ENCODE results near the gene CNTNAP2. TPM values are rescaled to one million over a fixed set of nuclear protein-coding genes. Genes with fewer than 3 reads are reported as not detected.

Gene CNTNAP2
- total and polyA plus RNA-seq, 3 experiments from 2014 or later, result not detected

GRCh38 chr7:147207988-147208387, 1091.4 kb downstream of the CNTNAP2 start:
- Mint-ChIP-seq H3K4me3 (no peak overlapping the region), H3K27me3 (no peaks in the 10 kb centered on the region), H3K9me3 (peaks cover 4 to 27% (median 6%) of the 10 kb centered on the region in 5 donors), H3K27ac (no peak overlapping the region), H3K36me3 (no peaks in the 10 kb centered on the region), H3K4me1 (no peaks in the 10 kb centered on the region)
- no peaks in the 10 kb centered on the region for H3K27me3 ChIP-seq (ENCODE audit: insufficient read depth, low read length, poor library complexity, severe bottlenecking)
- no peak overlapping the region for H3K4me3 ChIP-seq (ENCODE audit: low read length)
- H3K4me1 ChIP-seq (ENCODE audit: insufficient read depth, low read length), result no peaks in the 10 kb centered on the region
- no peak overlapping the region for H3K27ac ChIP-seq (ENCODE audit: low read depth, low read length)
- CTCF ChIA-PET, result no interaction called here
- H3K36me3 ChIP-seq (ENCODE audit: insufficient read depth, low read length), result no peaks in the 10 kb centered on the region
- H3K9me3 ChIP-seq (ENCODE audit: low read length), result no peaks in the 10 kb centered on the region
- DNase-seq, result no peak
- POLR2A ChIA-PET, result no interaction called here

- Histone ChIP-seq H3K27me3 (ENCODE audit: insufficient read depth, low read length, poor library complexity, severe bottlenecking) (no peaks in the 10 kb centered on the region), H3K4me3 (ENCODE audit: low read length) (no peak overlapping the region), H3K4me1 (ENCODE audit: insufficient read depth, low read length) (no peaks in the 10 kb centered on the region), H3K36me3 (ENCODE audit: insufficient read depth, low read length) (no peaks in the 10 kb centered on the region), H3K27ac (ENCODE audit: low read depth, low read length) (no peak overlapping the region), H3K9me3 (ENCODE audit: low read length) (no peaks in the 10 kb centered on the region)
- ChIA-PET POLR2A (no interaction called here), CTCF (no interaction called here)
- Mint-ChIP-seq H3K27me3 (no peaks in the 10 kb centered on the region), H3K4me1 (no peaks in the 10 kb centered on the region), H3K4me3 (no peak overlapping the region), H3K36me3 (no peaks in the 10 kb centered on the region), H3K27ac (no peak overlapping the region), H3K9me3 (peaks cover 9 to 45% (median 16%) of the 10 kb centered on the region in 5 donors)
- no peak for DNase-seq
Measured at GRCh38 chr7:147231275-147231674, 1114.7 kb downstream of the CNTNAP2 start.

GRCh38 chr7:147235645-147236382, 1119.2 kb downstream of the CNTNAP2 start:
- H3K27me3 ChIP-seq (ENCODE audit: insufficient read depth, low read length, poor library complexity, severe bottlenecking), result no peaks in the 10 kb centered on the region
- no peak overlapping the region for H3K4me3 ChIP-seq (ENCODE audit: low read length)
- no peak for DNase-seq
- no peaks in the 10 kb centered on the region for H3K4me1 Mint-ChIP-seq
- peaks cover under 1 to 29% (median 9%) of the 10 kb centered on the region in 5 donors for H3K9me3 Mint-ChIP-seq
- CTCF ChIA-PET, result no interaction called here
- no peaks in the 10 kb centered on the region for H3K36me3 Mint-ChIP-seq
- no peaks in the 10 kb centered on the region for H3K4me1 ChIP-seq (ENCODE audit: insufficient read depth, low read length)
- H3K4me3 Mint-ChIP-seq, result peak overlapping the region in 1 of 7 donors; percentile 45
- no peaks in the 10 kb centered on the region for H3K9me3 ChIP-seq (ENCODE audit: low read length)
- no peak overlapping the region for H3K27ac ChIP-seq (ENCODE audit: low read depth, low read length)
- no peaks in the 10 kb centered on the region for H3K27me3 Mint-ChIP-seq
- H3K27ac Mint-ChIP-seq, result no peak overlapping the region
- H3K36me3 ChIP-seq (ENCODE audit: insufficient read depth, low read length), result no peaks in the 10 kb centered on the region
- POLR2A ChIA-PET, result no interaction called here

- no peaks in the 10 kb centered on the region for H3K4me1 Mint-ChIP-seq
- ChIA-PET CTCF (no interaction called here), POLR2A (no interaction called here)
- H3K4me3 ChIP-seq (ENCODE audit: low read length), result no peak overlapping the region
- H3K27ac ChIP-seq (ENCODE audit: low read depth, low read length), result no peak overlapping the region
- no peak overlapping the region for H3K27ac Mint-ChIP-seq
- no peak for DNase-seq
- peaks cover 0 to 3% of the 10 kb centered on the region in 2 donors for H3K27me3 Mint-ChIP-seq
- H3K4me3 Mint-ChIP-seq, result no peak overlapping the region
- H3K4me1 ChIP-seq (ENCODE audit: insufficient read depth, low read length), result no peaks in the 10 kb centered on the region
- H3K27me3 ChIP-seq (ENCODE audit: insufficient read depth, low read length, poor library complexity, severe bottlenecking), result no peaks in the 10 kb centered on the region
- peaks cover 6 to 20% (median 7%) of the 10 kb centered on the region in 5 donors for H3K9me3 Mint-ChIP-seq
- no peaks in the 10 kb centered on the region for H3K9me3 ChIP-seq (ENCODE audit: low read length)
- no peaks in the 10 kb centered on the region for H3K36me3 Mint-ChIP-seq
- H3K36me3 ChIP-seq (ENCODE audit: insufficient read depth, low read length), result no peaks in the 10 kb centered on the region
Measured at GRCh38 chr7:147240468-147240867, 1123.9 kb downstream of the CNTNAP2 start.

GRCh38 chr7:147245274-147245673, 1128.7 kb downstream of the CNTNAP2 start:
- CTCF ChIA-PET, result no interaction called here

GRCh38 chr7:147249956-147250355, 1133.4 kb downstream of the CNTNAP2 start:
- POLR2A ChIA-PET, result no interaction called here
- Histone ChIP-seq H3K36me3 (ENCODE audit: insufficient read depth, low read length) (no peaks in the 10 kb centered on the region), H3K27me3 (ENCODE audit: insufficient read depth, low read length, poor library complexity, severe bottlenecking) (no peaks in the 10 kb centered on the region), H3K27ac (ENCODE audit: low read depth, low read length) (no peak overlapping the region), H3K4me3 (ENCODE audit: low read length) (no peak overlapping the region), H3K9me3 (ENCODE audit: low read length) (no peaks in the 10 kb centered on the region), H3K4me1 (ENCODE audit: insufficient read depth, low read length) (no peaks in the 10 kb centered on the region)
- Mint-ChIP-seq H3K27me3 (peaks cover 0 to 3% of the 10 kb centered on the region in 2 donors), H3K4me3 (no peak overlapping the region), H3K36me3 (no peaks in the 10 kb centered on the region), H3K9me3 (peaks cover 0 to 31% (median 11%) of the 10 kb centered on the region in 5 donors), H3K27ac (no peak overlapping the region), H3K4me1 (no peaks in the 10 kb centered on the region)
- no peak for DNase-seq
- CTCF ChIA-PET, result no interaction called here

More at GRCh38 chr7:147245274-147245673, 1128.7 kb downstream of the CNTNAP2 start:
- Mint-ChIP-seq H3K4me1 (no peaks in the 10 kb centered on the region), H3K27ac (no peak overlapping the region), H3K27me3 (peaks cover 0 to 3% of the 10 kb centered on the region in 2 donors), H3K4me3 (no peak overlapping the region), H3K9me3 (peaks cover 1 to 30% (median 6%) of the 10 kb centered on the region in 5 donors), H3K36me3 (no peaks in the 10 kb centered on the region)
- no peak overlapping the region for H3K4me3 ChIP-seq (ENCODE audit: low read length)
- no peak for DNase-seq
- no peak overlapping the region for H3K27ac ChIP-seq (ENCODE audit: low read depth, low read length)
- H3K36me3 ChIP-seq (ENCODE audit: insufficient read depth, low read length), result no peaks in the 10 kb centered on the region
- H3K4me1 ChIP-seq (ENCODE audit: insufficient read depth, low read length), result no peaks in the 10 kb centered on the region
- no peaks in the 10 kb centered on the region for H3K27me3 ChIP-seq (ENCODE audit: insufficient read depth, low read length, poor library complexity, severe bottlenecking)
- POLR2A ChIA-PET, result no interaction called here
- no peaks in the 10 kb centered on the region for H3K9me3 ChIP-seq (ENCODE audit: low read length)

GRCh38 chr7:147251751-147252325, 1135.2 kb downstream of the CNTNAP2 start:
- Histone ChIP-seq H3K4me3 (ENCODE audit: low read length) (no peak overlapping the region), H3K27ac (ENCODE audit: low read depth, low read length) (no peak overlapping the region), H3K9me3 (ENCODE audit: low read length) (no peaks in the 10 kb centered on the region), H3K27me3 (ENCODE audit: insufficient read depth, low read length, poor library complexity, severe bottlenecking) (no peaks in the 10 kb centered on the region), H3K36me3 (ENCODE audit: insufficient read depth, low read length) (no peaks in the 10 kb centered on the region), H3K4me1 (ENCODE audit: insufficient read depth, low read length) (no peaks in the 10 kb centered on the region)
- Mint-ChIP-seq H3K4me3 (no peak overlapping the region), H3K4me1 (no peaks in the 10 kb centered on the region), H3K27me3 (no peaks in the 10 kb centered on the region), H3K36me3 (no peaks in the 10 kb centered on the region), H3K27ac (no peak overlapping the region), H3K9me3 (peaks cover 3 to 34% (median 11%) of the 10 kb centered on the region in 5 donors)
- no peak for DNase-seq
- POLR2A ChIA-PET, result no interaction called here
- CTCF ChIA-PET, result no interaction called here

- peaks cover 0 to 1% (median 0%) of the 10 kb centered on the region in 3 donors for H3K36me3 Mint-ChIP-seq
- H3K4me3 Mint-ChIP-seq, result no peak overlapping the region
- DNase-seq, result no peak
- no peaks in the 10 kb centered on the region for H3K4me1 Mint-ChIP-seq
- Histone ChIP-seq H3K4me1 (ENCODE audit: insufficient read depth, low read length) (no peaks in the 10 kb centered on the region), H3K27me3 (ENCODE audit: insufficient read depth, low read length, poor library complexity, severe bottlenecking) (no peaks in the 10 kb centered on the region), H3K36me3 (ENCODE audit: insufficient read depth, low read length) (no peaks in the 10 kb centered on the region), H3K9me3 (ENCODE audit: low read length) (no peaks in the 10 kb centered on the region), H3K4me3 (ENCODE audit: low read length) (no peak overlapping the region), H3K27ac (ENCODE audit: low read depth, low read length) (no peak overlapping the region)
- ChIA-PET POLR2A (no interaction called here), CTCF (no interaction called here)
- H3K9me3 Mint-ChIP-seq, result peaks cover 5 to 19% (median 10%) of the 10 kb centered on the region in 5 donors
- no peak overlapping the region for H3K27ac Mint-ChIP-seq
- H3K27me3 Mint-ChIP-seq, result no peaks in the 10 kb centered on the region
Measured at GRCh38 chr7:147261693-147262092, 1145.1 kb downstream of the CNTNAP2 start.

Data from CD8-positive, alpha-beta memory T cell (primary cell).